Measurements from ENCODE around the gene TMEM101.

Gene TMEM101

GRCh38 chr17:44043272-44043696, 28.5 kb upstream of the TMEM101 start:
- no peak for TF ChIP-seq POLR2AphosphoS5 (IDR thresholded peaks at IDR 0.05; ENCODE audit: low read depth, low read length)
- no peak for TF ChIP-seq TAF1 (IDR thresholded peaks at IDR 0.05; ENCODE audit: borderline replicate concordance, insufficient read depth, low read length)
- TF ChIP-seq FOXP2 (optimal IDR thresholded peaks at IDR 0.05; ENCODE audit: borderline replicate concordance, extremely low read depth, extremely low read length, insufficient read depth): no peak

- TF ChIP-seq REST (IDR thresholded peaks at IDR 0.05; ENCODE audit: insufficient read depth in 1 of 2, low read depth in 2 of 2, low read length in 2 of 2): no peak
- no peak for TF ChIP-seq POLR2AphosphoS5 (IDR thresholded peaks at IDR 0.05; ENCODE audit: low read depth, low read length)
- TF ChIP-seq FOXP2 (optimal IDR thresholded peaks at IDR 0.05; ENCODE audit: borderline replicate concordance, extremely low read depth, extremely low read length, insufficient read depth): no peak
- no peak for TF ChIP-seq SIN3A (IDR thresholded peaks at IDR 0.05; ENCODE audit: borderline replicate concordance, insufficient read depth, low read length)
- TF ChIP-seq TAF1 (IDR thresholded peaks at IDR 0.05; ENCODE audit: borderline replicate concordance, insufficient read depth, low read length): no peak
Observed at GRCh38 chr17:44039829-44040635, 25.3 kb upstream of the TMEM101 start.

GRCh38 chr17:44038604-44039011, 23.8 kb upstream of the TMEM101 start:
- no peak for TF ChIP-seq POLR2AphosphoS5 (IDR thresholded peaks at IDR 0.05; ENCODE audit: low read depth, low read length)
- TF ChIP-seq FOXP2 (optimal IDR thresholded peaks at IDR 0.05; ENCODE audit: borderline replicate concordance, extremely low read depth, extremely low read length, insufficient read depth): no peak
- TF ChIP-seq TAF1 (IDR thresholded peaks at IDR 0.05; ENCODE audit: borderline replicate concordance, insufficient read depth, low read length): no peak
- no peak for TF ChIP-seq SIN3A (IDR thresholded peaks at IDR 0.05; ENCODE audit: borderline replicate concordance, insufficient read depth, low read length)
- no peak for TF ChIP-seq REST (IDR thresholded peaks at IDR 0.05; ENCODE audit: insufficient read depth in 1 of 2, low read depth in 2 of 2, low read length in 2 of 2)

- TF ChIP-seq SIN3A (IDR thresholded peaks at IDR 0.05; ENCODE audit: borderline replicate concordance, insufficient read depth, low read length) (no peak), TAF1 (IDR thresholded peaks at IDR 0.05; ENCODE audit: borderline replicate concordance, insufficient read depth, low read length) (no peak)
Observed at GRCh38 chr17:44037471-44037870, 22.7 kb upstream of the TMEM101 start.

- no peak for TF ChIP-seq SIN3A (IDR thresholded peaks at IDR 0.05; ENCODE audit: borderline replicate concordance, insufficient read depth, low read length)
- TF ChIP-seq POLR2AphosphoS5 (IDR thresholded peaks at IDR 0.05; ENCODE audit: low read depth, low read length): no peak
- no peak for TF ChIP-seq REST (IDR thresholded peaks at IDR 0.05; ENCODE audit: insufficient read depth in 1 of 2, low read depth in 2 of 2, low read length in 2 of 2)
- TF ChIP-seq TAF1 (IDR thresholded peaks at IDR 0.05; ENCODE audit: borderline replicate concordance, insufficient read depth, low read length): no peak
- no peak for TF ChIP-seq FOXP2 (optimal IDR thresholded peaks at IDR 0.05; ENCODE audit: borderline replicate concordance, extremely low read depth, extremely low read length, insufficient read depth)
Observed at GRCh38 chr17:44033861-44034408, 19.2 kb upstream of the TMEM101 start.

GRCh38 chr17:44030482-44030881, 15.7 kb upstream of the TMEM101 start:
- no peak for TF ChIP-seq SIN3A (IDR thresholded peaks at IDR 0.05; ENCODE audit: borderline replicate concordance, insufficient read depth, low read length)
- TF ChIP-seq TAF1 (IDR thresholded peaks at IDR 0.05; ENCODE audit: borderline replicate concordance, insufficient read depth, low read length): no peak
- no peak for TF ChIP-seq POLR2AphosphoS5 (IDR thresholded peaks at IDR 0.05; ENCODE audit: low read depth, low read length)
- no peak for TF ChIP-seq REST (IDR thresholded peaks at IDR 0.05; ENCODE audit: insufficient read depth in 1 of 2, low read depth in 2 of 2, low read length in 2 of 2)
- TF ChIP-seq FOXP2 (optimal IDR thresholded peaks at IDR 0.05; ENCODE audit: borderline replicate concordance, extremely low read depth, extremely low read length, insufficient read depth): no peak
